PC-3 (cell line): Measurements from ENCODE around the gene MLPH.

Experiments
- CTCF ChIP-seq: fragments of 300-600 bp; sonication (generic); conservative IDR thresholded peaks from 2 replicates; pipeline ENCODE4 v1.5.1; 2017; ENCODE audit warnings: antibody characterized with exemption, low read depth, mild to moderate bottlenecking, low read length
- EZH2phosphoT487 ChIP-seq: fragments of 300-600 bp; sonication (generic); IDR thresholded peaks from 2 replicates; pipeline ENCODE4 v1.6.1; 2018; ENCODE audit warnings: mild to moderate bottlenecking, antibody characterized with exemption, low read length, borderline replicate concordance

- TF ChIP-seq CTCF (no peak), EZH2phosphoT487 (no peak)
These were observed 70.6 kb downstream of the MLPH start for GRCh38 chr2:237557633-237558015.
